ENCODE data around the gene TPRKB.

GRCh38 chr2:73779467-73780236, 42.5 kb upstream of the TPRKB start, which contains the start of gene DUSP11:
- TF ChIP-seq CTCF (IDR thresholded peaks at IDR 0.05) = peak; percentile 88 to 96 (median 92)
- peak; percentile 54 for TF ChIP-seq POLR2A (IDR thresholded peaks at IDR 0.05)

Measured in testis (tissue), 2 donors.